ENCODE measurements around the gene C2CD3.

The C2CD3 gene

DNA sequence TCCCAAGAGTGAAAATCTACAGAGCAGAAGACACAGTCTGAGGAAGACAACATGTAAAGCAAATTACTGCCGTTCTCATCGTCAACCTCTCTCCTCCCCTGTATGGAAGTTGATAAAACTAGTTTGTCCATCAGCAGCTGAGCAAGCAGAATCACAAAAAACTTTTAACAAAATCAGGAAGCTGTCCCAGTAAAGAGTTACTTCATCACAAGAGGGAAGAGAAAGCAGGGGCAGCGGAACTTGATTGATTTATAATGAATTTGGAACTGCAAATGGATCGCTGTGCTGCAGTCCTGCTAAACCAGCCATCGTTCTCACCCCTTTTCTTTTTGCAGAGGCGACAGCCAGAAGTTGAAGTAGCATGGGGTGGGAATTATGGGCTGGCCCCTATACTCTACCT lies 148.3 kb downstream of the C2CD3 start:
- TF ChIP-seq, protein P1, sequence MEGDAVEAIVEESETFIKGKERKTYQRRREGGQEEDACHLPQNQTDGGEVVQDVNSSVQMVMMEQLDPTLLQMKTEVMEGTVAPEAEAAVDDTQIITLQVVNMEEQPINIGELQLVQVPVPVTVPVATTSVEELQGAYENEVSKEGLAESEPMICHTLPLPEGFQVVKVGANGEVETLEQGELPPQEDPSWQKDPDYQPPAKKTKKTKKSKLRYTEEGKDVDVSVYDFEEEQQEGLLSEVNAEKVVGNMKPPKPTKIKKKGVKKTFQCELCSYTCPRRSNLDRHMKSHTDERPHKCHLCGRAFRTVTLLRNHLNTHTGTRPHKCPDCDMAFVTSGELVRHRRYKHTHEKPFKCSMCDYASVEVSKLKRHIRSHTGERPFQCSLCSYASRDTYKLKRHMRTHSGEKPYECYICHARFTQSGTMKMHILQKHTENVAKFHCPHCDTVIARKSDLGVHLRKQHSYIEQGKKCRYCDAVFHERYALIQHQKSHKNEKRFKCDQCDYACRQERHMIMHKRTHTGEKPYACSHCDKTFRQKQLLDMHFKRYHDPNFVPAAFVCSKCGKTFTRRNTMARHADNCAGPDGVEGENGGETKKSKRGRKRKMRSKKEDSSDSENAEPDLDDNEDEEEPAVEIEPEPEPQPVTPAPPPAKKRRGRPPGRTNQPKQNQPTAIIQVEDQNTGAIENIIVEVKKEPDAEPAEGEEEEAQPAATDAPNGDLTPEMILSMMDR (IDR thresholded peaks at IDR 0.05): no peak

DNA sequence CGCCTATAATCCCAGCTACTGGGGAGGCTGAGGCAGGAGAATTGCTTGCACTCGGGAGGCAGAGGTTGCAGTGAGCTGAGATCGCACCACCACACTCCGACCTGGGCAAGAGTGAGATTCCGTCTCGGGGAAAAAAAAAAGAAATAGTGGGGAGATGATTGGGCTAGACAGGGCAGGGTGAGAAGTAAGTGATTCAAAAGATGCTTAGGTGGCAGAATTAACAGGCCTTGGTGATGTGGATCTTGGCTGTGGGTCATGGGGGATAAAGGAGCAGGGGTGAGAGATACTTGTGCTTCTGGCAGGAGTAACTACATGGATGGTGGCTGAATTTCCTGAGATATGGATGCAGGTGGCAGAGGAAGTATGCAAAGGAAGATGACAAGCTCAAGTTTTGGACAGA lies 148.8 kb downstream of the C2CD3 start:
- TF ChIP-seq, protein P1 (IDR thresholded peaks at IDR 0.05): no peak

DNA sequence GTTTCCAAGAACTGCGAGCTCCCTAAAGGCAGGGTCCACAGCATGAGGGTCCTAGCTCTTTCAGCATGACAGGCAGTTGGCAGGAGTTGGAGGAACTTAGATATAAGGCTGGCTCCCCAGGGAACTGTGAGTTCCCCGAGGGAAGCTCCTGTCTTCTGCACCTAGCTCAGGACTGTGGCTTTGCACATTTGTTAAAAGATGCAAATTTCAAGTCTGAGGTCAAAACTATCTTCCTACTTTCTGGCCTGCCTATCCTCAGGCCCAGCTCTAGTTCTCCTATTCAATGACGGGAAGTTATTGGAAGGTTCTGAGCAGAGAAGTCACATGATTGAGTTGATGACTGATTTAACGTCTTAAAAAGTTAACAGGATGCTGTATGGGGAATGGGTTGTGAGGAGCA lies 150.3 kb downstream of the C2CD3 start:
- TF ChIP-seq, protein P1 (IDR thresholded peaks at IDR 0.05): no peak

DNA sequence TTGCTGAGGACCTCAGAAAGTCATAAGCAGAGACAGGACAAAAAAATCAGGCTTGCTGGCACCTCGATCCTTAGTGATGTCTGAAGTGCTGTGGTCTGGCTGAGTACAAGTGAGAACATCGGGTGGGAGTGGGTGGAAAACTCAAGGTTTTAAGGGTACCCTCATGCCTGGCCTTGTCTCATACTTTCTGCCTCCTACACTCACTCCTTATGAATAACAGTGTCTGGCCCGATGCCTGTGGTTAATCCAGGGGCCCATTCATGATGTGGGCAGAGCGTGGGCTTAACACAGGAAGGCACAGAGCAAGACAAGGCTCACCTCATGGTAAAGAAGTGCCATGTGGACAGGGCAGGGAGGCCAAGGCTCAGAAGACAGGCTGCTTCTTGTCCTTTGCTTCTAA lies 150.9 kb downstream of the C2CD3 start:
- TF ChIP-seq, protein P1 (IDR thresholded peaks at IDR 0.05): no peak

DNA sequence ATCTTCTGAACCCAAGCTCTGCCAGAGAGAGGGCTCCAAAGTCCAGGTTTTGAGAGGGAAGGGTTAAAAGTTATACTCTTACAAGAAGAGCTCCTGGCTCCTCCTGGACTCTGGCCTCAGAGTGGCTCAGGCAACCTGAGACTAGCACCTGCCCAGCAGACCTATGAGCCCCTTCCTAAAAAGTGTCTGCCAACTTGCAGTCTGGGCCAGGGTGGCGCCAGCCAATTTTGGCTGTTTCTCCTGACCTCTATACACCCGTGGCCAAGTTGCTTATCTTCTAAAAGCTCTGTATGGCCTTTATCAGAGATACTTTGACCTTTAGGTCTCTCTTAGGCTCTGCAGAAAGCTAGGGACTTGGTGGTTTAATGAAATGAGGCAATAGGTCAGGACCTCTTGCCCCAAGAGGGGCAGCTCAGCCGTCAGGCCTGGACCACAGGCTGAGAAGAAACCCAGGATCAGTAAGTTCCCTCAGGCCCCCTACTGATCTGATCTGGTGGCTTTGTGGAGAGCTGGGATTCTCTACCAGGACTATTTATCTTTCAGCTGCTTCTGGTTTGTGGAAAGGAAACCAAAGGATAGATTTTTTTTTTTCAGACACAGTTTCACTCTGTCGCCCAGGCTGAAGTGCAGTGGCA lies 151.6 kb downstream of the C2CD3 start:
- TF ChIP-seq, protein P1 (IDR thresholded peaks at IDR 0.05): no peak

DNA sequence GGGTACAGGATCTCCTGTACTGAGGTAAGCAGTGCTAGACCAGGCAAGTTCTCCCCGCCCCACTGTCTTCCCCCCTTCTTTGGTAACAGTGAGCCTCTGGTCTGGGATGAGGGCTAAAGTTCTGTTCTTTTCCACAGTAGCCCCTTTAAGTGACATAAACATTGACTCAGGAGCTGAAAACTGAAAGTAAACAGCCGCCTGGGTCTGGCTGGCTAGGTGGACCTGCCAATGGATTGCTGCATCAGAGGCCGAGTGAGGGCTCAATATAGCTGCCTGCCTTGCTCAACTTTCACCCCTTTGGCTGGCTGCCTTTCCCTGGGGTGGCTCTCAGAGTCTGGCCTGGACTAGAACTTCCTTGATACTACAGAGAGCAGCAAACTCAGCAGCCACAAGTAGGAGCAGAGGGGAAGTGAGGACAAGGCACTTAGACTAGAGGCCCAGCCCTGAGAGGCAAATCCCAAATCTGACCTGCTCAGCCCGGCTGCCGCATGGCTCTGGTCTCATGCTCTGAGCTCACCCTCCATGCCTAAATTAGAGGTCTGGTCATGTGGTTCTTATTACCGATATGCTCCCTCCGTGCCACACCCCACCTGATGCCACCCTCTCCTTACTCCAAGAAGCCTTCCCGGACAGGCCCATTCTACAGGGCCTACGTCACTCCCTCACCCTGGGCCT lies 152.3 kb downstream of the C2CD3 start:
- TF ChIP-seq, protein P1 (IDR thresholded peaks at IDR 0.05): no peak

DNA sequence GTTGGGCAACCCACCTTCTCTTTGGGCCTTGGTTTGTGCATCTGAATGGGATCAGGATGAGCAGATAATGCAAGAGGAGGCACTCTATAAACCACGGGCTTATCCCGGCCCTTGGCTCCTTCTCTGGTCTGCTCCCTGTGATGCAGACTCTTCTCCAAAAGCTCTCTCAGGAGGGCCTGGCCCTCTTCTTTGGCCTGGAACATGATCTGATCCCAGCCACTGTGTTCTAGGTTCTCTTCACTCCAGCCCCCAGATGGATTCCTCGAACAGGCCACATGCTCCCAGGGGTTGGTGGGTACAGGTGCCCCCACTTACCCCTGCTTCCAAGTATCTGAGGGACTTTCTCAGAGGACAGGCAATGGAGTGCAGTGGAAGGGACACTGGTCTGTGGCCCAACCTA lies 153.2 kb downstream of the C2CD3 start:
- TF ChIP-seq, protein P1 (IDR thresholded peaks at IDR 0.05): no peak

All from LNCAP (cell line).